Measurements from ENCODE around the gene TOPORS.
A peak's percentile ranks its signal among the peaks of the same experiment; 100 is the strongest.

GRCh38 chr9:32550150-32550561 is 2.2 kb downstream of the TOPORS start:
- TF ChIP-seq JUNB (IDR thresholded peaks at IDR 0.05; ENCODE audit: unreplicated experiment), result no peak
- TF ChIP-seq, protein P1, sequence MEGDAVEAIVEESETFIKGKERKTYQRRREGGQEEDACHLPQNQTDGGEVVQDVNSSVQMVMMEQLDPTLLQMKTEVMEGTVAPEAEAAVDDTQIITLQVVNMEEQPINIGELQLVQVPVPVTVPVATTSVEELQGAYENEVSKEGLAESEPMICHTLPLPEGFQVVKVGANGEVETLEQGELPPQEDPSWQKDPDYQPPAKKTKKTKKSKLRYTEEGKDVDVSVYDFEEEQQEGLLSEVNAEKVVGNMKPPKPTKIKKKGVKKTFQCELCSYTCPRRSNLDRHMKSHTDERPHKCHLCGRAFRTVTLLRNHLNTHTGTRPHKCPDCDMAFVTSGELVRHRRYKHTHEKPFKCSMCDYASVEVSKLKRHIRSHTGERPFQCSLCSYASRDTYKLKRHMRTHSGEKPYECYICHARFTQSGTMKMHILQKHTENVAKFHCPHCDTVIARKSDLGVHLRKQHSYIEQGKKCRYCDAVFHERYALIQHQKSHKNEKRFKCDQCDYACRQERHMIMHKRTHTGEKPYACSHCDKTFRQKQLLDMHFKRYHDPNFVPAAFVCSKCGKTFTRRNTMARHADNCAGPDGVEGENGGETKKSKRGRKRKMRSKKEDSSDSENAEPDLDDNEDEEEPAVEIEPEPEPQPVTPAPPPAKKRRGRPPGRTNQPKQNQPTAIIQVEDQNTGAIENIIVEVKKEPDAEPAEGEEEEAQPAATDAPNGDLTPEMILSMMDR (conservative IDR thresholded peaks at IDR 0.05; ENCODE audit: low read depth in 2 of 2), result peak in 1 of 2 experiments; percentile 23; a peak in 1 of 4 replicates
- no peak for TF ChIP-seq REST (IDR thresholded peaks at IDR 0.05; ENCODE audit: unreplicated experiment)

Data from GM23338 (cell line).